ENCODE measurements around the gene PADI1.
"Not testable (repeated sequence)": the region's sequence is repeated elsewhere in the genome, so short reads cannot be mapped to it uniquely, and the experiment has no call there.

The PADI1 gene

DNA sequence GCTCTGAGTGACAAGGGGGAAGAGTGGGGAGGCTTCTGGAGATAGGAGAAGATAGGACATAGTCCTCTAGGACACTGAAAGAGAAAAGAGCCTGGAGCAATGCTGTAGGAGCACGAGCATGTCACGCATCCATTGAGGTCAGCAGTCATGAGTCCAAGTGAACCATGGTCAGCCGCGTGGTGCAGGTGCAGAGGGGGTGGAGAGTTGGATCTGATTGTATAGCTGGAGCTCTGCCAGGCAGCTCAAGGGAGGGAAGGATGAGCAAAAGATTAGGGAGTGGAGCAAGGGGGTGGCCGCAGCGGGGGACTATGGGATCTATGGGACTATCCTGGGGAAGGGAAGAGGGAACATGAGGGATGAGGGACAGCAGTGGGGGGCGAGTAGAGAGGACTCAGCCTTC, 14.0 kb downstream of the PADI1 start:
- peak; percentile 54 for DNase-seq

DNA sequence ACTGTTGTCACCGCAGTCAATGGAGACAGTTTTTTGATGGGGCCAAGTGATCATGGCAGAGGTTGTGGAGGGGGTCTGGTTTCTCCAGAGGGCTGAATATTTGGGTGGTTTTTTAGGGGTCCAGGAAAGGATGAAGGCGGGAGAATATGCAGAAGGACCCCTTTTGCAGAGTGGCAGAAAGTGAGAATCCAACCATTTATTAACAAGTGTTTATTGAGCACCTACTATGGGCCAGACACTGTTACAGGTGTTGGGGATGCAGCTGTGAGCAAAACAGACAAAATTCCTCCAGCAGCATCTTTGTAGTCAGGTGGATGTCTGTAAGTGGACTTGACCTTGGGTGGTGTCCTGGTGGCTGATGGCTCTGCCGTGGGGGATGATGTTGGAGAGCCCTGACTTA, 15.4 kb downstream of the PADI1 start:
- DNase-seq, result no peak

DNA sequence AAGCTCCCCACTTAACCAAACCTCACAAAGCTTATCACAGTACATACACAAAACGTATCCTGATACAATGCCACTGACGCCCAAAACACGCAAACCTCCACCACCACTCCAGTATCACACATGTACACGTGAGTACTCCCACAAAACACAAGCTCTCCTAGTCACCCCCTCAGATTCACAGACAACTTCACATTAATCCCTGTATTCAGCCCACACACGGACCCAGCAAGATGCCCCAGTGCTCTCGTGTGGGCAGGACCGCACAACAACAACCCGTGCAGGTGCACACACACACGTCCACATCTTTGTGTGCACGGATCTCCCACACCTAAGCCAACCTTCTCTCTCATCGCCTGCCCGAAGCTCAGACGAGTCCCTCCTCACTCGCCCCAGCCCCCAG, 17.6 kb downstream of the PADI1 start:
- no peak for DNase-seq

DNA sequence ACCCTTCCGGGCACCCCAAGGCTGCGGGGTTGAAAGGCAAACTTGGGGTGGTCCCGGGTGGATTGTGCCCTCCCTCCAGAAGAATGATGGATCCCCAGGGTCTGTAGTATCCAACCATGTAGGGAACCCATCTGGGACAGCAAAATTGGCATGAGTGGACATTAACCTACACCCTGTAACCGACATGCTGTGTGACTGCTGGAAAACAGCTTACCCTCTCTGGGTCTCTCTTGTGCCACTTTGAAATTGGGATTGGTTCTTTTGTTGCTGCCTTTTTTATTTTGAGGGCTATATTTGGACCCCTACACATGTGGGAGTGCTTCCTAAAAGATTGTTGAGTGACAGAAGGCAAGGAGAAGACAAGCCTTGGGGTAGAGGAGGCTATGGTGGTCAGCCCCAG, 19.5 kb downstream of the PADI1 start:
- DNase-seq, result no peak

DNA sequence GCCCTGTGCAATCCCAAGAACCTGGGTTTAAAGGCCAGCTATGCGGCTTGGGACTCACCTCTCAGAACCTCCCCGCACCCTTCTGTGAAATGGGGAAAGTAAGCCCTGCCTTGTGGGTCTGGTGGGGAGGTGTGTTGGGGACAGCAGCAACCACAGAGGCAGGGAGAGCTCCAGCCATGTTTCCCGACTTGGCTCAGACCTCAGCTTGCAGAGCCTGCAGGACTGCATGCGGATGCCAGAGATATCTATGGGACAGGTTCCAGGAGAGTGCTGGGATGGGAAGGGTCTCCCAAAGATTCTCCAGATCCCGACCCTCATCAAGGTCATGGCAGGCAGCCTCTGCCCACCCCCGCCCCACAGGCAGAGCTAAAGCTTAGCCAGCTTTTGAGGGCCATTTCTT, 20.2 kb downstream of the PADI1 start:
- no peak for DNase-seq

DNA sequence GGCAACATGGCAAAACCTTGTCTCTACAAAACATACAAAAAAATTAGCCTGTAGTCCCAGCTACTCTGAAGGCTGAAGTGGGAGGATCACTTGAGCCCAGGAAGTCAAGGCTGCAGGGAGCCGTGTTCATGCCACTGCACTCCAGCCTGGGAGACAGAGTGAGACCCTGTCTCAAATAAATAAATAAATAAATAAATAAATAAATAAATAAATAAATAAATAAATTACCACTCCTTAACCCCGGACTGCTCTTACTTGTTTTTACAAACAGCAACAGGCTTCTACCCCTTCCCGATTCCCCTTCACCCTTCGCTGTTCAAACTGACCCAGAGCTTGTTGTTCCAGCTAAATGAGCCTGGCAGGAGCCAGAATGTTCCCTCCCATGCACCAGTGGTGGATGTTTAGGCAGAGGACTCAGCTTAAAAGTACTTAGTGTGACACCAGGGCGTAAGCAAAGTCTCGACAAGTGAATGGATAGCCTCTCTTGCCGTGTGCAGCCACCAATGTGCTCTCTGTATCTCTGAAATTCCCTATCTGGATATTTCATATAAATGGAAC, 22.5 kb downstream of the PADI1 start:
- no peak for DNase-seq

DNA sequence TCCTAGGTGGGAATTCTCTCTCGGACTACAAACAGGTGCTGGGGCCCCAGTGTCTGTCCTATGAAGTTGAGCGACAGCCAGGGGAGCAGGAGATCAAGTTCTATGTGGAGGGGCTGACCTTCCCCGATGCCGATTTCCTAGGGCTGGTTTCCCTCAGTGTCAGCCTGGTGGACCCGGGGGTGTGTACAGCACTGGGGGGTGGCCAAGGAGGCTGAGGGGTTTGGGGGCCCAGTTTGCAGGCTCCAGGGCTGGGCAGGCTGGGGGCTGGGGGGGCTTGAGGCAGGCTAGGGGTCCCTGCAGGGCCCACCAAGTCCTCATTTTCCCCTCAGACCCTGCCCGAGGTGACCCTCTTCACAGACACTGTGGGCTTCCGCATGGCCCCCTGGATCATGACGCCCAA, 23.7 kb downstream of the PADI1 start:
- DNase-seq, result no peak

DNA sequence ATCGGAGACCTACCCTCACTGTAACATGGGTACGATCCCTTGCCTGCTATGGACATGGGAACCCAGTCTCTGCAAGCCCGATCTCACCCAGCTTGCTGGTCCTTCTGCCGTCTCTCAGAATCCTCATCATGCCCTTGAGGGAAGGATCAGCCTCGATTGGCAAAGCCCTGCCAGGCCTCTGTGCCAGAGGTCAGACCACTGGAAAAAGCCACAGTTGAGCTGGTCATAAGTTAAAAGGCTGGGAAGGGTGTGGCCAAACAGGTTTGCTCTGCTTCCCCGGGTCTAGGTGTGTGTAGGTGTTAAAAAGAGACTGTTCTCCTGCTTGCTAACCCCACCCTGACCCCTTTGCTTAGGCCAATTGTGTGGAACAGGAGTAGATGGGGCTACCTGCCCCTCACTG, 24.5 kb downstream of the PADI1 start:
- no peak for DNase-seq

DNA sequence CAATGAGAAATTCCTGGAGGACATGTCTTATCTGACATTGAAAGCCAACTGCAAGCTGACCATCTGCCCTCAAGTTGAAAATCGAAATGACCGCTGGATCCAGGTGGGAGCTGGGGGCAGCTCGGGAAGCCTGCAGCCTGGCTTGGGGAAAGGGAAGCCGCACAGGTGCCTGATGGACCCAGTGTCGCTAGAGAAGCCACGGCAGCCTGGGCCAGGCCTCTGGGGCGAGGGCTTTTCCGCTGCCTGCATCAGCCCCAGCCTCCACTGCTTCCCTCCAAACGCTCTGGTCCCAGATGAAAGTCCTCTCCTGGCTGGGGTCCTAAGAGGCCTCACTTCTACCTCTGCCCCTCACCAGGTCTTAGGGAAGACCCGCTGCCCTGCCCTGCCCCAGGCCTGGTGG, 25.2 kb downstream of the PADI1 start:
- no peak for DNase-seq

DNA sequence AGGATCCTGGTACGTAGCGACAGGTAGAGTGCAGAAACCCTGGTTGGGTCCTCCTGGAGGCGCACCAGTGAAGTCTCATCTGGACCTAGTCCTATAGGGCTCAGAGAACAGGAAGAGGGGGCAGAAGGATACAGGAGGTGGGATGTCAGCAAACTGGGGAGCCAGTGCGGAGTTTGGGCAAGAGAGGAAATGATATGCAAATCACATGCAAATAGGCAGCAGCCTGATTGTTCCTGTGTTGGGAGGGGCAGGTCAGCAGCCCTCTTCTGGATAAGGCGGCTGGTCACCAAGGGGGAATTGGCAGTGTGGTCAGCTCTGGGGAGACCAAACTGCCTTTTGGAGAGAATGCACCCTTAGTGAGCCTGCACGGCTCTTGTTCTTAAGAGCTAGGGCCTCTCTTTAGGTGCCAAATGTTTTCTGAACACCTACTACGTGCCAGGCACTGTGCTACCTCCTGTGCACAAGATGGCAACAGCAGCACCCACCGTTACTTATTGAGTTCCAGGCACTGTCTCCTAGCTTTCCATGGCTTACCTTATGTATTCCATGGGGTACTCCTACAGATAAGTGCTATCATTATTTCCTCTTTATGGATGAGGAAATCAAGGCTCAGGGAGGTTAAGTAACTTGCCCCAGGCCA, 25.9 kb downstream of the PADI1 start:
- DNase-seq, result no peak

DNA sequence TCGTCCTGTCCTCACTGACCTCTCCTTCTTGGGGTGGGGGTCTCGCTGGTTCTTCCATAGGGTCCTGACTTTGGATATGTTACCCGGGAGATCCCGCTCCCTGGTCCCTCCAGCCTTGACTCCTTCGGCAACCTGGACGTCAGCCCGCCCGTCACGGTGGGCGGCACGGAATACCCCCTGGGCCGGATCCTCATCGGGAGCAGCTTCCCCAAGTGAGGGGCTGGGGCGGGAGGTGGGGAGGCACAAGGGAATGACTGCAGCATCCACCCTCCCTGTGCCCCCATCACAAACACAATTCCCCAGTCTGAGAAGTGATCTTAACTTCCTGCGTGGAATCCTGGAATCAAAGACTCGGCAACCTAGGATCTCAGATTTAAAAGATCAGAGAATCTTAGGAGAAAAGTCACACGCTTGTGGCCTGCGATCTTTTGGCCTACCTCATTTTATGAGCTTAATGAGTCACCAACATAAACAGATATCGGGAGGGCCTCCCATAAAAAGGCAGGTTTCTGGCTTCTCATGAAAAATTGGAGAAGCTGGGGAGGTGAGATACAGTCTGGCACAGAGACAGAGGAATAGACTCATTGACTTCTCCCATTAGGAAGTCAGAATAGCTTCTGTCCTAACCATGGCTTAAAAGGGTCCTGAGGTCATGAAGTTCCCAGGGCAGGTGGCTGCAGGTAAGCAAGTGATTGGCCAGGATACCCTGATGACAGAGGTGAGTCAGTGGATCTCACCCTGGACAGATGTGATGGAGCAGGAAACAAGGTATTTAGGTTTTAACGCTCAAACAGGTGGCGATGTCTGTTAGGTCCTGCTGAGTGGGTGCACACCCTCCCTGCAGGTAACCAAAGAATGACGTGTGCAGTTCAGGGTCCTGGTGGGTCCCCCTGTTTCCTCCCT, 28.1 kb downstream of the PADI1 start:
- DNase-seq, result peak; percentile 22

DNA sequence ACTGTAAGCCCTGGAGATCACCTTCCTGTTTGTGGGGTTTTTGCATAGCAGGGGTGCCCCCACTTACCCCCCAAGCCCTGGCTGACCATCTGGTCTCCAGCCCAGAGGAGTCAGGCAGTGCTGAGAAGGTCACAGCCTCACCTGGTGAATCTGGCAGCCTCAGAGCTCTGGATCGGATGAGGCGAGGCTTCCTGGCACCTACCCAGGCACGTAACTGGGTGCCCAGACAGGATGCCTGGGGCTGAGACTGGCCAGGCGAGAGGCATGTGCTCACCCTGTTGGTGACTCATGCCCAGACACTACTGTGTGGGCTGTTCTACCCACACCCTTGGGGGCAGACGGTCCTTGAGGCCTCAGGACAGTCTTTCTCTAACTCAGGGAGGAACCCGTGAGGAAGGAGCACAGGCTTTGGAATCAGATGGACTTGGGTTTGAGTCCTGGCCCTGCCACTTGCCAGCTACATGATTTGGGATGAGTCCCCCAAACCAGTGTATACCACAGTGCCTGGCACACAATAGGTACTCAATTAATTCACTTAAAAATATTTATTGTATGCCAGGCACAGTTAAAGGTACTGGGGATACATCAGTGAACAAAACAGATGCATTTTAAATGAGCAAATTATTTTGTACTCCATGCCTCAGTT, 28.9 kb downstream of the PADI1 start:
- no peak for DNase-seq

DNA sequence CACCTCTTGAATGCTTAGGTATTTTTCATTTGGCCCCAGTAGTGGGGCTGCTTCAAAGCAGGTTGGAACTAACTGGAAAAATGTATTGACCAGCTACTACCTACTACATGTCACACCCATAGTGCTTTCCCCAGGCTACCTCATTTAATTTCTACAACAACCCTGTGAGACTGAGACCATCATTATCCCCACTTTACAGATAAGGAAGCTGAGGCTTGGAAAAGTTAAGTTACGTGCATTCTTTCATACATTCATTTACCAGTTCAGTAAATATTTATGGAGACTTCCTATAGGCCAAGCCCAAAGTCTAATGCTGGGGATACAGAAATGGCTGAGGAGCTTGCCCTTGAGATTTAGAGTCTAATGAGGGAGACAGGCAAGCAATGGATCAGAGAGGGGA, 29.5 kb downstream of the PADI1 start:
- no peak for DNase-seq

DNA sequence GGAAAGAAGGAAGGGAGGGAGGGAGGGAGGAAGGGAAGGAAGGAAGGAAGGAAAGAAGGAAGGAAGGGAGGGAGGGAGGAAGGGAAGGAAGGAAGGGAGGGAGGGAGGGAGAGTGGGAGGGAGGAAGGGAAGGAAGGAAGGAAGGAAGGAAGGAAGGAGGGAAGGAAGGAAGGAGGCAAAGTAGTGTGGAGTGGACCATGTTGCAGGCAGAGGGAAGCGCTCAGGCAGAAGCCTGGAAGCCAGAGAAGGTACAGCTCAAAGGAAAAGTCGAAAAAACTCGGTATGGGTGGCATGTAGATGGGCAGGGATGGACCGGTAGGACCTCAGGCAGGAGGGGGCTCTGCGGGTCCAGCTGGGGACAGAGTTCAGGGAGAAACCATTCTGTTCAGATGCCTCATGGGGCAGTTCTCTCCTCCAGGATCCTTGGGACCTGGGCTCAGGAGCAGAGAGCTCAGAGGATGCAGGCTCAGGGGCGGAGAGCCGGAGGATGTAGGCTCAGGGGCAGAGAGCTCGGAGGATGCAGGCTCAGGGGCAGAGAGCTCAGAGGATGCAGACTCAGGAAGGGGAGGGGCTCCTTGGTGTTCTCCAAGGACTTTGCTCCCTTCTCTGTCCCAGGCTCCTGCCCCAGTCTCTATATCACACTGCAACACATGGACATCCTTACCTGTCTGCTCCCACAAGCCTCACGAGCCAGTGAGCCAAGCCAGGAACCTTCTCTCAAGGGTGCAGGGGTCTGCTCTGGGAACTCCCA, 30.4 kb downstream of the PADI1 start:
- DNase-seq, result no peak

DNA sequence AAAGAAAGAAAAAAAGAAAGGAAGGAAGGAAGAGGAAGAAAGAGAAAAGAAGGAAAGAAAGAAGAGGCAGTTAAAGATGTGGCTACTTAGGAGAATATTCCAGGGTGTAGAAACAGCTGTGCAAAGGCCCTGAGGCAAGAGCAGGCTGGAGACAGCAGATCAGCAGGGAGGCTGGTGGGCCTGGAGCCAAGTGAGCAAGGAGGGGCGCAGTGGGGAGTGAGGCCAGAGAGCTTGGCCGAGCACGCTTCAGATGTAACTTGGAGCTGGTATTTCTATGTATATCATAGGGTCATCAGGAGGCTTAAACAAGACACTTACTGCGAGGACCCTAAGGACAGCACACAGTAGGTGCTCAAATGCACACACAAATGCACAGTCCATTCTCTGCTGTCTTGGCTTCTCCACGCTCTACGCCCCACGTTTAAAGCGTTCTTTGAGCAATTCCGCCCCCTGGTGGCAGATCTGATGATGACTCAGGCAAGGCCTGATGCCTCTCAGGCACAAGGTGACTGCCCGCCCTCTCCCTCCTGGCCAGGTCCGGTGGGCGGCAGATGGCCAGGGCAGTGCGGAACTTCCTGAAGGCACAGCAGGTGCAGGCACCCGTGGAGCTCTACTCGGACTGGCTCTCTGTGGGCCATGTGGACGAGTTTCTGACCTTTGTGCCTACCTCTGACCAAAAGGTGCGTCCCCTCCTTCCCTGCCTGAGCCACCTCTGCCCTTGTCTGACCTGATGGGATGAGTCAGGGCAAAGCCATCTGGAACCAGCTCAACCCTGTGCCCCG, 32.0 kb downstream of the PADI1 start:
- DNase-seq, result peak; percentile 89

DNA sequence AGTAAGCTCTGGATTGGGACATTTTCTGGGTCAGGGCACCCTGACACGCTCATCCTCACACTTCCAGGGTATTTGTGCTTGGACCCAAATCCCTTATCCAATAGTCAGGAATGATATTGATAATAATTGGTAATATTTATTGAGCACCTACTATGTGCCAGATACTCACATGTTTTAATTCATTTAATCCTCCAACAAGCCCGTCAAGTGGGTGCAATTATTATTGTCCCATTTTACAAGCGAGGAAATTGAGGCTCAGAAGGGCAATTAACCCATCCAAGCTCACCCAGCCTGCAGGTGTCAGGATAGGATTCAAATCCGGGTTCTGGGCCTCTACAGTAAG, 32.6 kb downstream of the PADI1 start:
- no peak for DNase-seq

DNA sequence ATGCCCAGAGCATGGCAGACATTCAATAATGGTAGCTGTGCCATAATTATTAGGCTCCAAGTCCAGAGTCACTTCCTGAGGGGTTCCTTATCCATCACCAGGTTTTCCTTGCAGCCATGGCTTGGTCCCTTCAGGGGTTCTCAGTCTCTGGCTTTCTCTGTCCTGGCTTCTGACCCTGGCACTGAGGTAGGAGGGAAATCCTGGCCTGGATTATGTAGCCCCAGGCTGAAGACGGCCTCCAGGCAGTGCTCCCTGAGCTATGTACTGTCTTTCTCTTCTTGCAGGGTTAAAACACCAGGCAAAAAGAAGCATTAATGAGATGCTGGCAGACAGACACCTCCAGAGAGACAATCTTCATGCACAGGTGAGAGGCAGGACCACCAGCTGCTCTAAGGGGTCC, 34.5 kb downstream of the PADI1 start:
- DNase-seq, result peak; percentile 83

DNA sequence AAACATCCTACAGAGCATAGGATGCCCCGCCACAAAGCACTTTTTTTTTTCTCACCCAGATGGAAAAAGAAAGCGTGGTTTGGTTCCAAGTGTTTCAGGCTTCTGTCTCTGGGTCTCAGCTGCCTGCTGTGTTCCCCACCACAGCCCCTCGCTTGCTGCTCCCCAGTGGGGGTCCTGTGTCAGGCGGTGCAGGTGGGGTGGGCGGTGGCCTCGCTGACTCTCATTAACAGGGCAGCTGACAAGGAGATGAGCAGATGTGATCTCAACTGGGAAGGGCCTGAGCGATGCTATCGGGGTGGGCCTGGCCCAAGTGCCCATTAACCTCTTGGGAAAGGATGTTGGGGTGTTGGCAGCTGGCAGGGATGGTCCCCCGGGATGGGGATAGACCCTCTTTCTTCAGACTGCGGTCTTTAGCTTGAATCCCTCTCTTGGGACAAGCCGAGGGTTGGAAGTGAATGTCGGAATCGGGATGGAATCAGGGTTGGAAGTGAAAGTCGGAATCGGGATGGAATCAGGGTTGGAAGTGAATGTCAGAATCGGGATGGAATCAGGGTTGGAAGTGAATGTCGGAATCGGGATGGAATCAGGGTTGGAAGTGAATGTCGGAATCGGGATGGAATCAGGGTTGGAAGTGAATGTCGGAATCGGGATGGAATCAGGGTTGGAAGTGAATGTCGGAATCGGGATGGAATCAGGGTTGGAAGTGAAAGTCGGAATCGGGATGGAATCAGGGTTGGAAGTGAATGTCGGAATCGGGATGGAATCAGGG, 36.3 kb downstream of the PADI1 start:
- peak; percentile 42 for DNase-seq

DNA sequence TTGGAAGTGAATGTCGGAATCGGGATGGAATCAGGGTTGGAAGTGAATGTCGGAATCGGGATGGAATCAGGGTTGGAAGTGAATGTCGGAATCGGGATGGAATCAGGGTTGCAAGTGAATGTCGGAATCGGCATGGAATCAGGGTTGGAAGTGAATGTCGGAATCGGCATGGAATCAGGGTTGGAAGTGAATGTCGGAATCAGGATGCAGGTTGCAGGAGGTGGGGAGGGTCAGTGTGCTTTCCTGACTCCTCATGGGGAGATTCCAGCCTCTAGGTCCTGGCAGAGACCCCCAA, 36.8 kb downstream of the PADI1 start:
- DNase-seq, result not testable (repeated sequence)

DNA sequence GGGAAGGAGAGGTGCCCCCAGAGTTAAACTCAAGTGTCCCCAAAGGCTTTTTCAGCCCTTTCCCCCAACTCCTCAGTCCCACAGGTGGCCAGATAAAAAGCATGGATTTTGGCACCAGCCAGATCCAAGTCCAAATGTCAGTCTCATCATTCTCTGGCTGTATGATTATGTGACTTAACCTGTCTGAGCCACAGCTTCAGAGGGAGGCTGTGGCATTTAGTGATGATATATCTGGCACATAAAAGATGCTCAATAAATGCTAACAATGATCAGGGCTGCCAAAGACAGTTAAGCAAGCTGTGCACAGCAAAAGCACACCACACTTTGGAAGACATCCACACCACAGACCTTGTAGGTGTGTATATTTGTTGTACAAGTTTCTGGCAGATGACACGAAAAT, 38.3 kb downstream of the PADI1 start:
- DNase-seq, result no peak

DNA sequence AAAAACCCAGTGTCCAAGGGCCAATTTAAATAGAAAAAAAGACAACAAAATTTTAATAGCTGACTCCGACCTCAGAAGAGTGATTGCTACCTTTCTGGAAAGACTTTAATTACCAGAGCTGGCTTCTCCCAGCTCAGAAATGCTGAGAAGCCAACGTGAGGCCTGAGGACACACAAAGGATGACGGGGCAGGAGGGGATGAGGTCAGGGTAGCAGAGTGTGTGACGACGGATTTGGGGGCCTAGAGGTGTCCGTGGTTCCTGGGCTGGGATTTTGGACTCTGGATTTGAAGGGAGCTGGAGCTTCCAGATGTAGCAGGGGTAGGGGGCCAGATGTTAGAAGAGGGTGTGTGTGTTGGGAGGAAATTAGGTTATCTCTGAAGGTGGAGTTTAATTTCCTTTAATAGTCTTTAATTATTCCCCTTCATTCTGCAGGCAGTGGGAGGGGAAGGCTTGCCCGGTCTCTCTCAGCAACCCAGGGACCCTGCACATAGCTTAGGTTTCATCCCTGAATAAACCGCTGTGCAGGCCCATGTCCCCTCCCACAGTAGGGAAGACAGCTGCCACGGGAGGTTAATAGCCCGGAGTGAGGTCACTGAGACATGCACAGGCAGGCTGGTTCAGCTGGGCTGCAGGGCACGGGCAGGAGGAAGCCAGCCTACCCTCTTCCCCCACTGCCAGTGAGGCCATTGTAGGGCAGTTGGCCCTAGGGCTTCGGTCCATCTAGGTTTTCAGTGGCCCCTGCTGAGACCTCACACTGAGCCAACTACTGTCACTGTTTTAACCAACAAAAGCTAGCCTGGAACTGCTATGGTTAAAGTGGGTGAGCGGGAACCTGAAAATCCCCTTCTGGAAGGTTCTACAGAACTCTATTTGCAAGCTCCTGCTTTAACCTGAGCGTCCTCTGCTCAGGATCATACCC, 40.2 kb downstream of the PADI1 start:
- DNase-seq, result peak; percentile 95

Measured in NCI-H146 (cell line).